HepG2 (cell line): ENCODE results near the gene FAAP100. TPM values are rescaled to one million over a fixed set of nuclear protein-coding genes. Genes with fewer than 3 reads are reported as not detected.

Experiments used
- GATAD1 ChIP-seq: IDR thresholded peaks from 2 replicates; pipeline ENCODE4 v1.6.1; 2016; ENCODE audit warnings: missing genetic modification reagents, missing compliant biosample characterization
- HNF1B ChIP-seq: sonication (generic); formaldehyde crosslinking; IDR thresholded peaks from 2 replicates; pipeline ENCODE4 v1.5.1; 2020; ENCODE audit warnings: mild to moderate bottlenecking, moderate library complexity, missing genetic modification reagents
- MAFG ChIP-seq: sonication (generic); formaldehyde crosslinking; IDR thresholded peaks from 2 replicates; pipeline ENCODE4 v1.5.1; 2020; ENCODE audit warnings: mild to moderate bottlenecking, missing genetic modification reagents
- MXD4 ChIP-seq: IDR thresholded peaks from 2 replicates; pipeline ENCODE4 v1.6.1; 2016; ENCODE audit warnings: mild to moderate bottlenecking, missing biosample characterization, missing genetic modification reagents
- NFKB2 ChIP-seq: sonication (generic); formaldehyde crosslinking; IDR thresholded peaks from 2 replicates; pipeline ENCODE4 v1.4.0; 2020; ENCODE audit warnings: missing genetic modification reagents, borderline replicate concordance
- SALL1 ChIP-seq: sonication (generic); formaldehyde crosslinking; IDR thresholded peaks from 2 replicates; pipeline ENCODE4 v1.8.0; 2022; ENCODE audit warnings: mild to moderate bottlenecking, missing genetic modification reagents
- SMYD3 ChIP-seq: sonication (generic); formaldehyde crosslinking; IDR thresholded peaks from 2 replicates; pipeline ENCODE4 v1.8.1; 2023; ENCODE audit warnings: mild to moderate bottlenecking, missing genetic modification reagents
- SOX6 ChIP-seq, 2 experiments: fragments of 450-650 bp in 1 of 2; sonication (generic) in 1 of 2; formaldehyde crosslinking in 1 of 2; IDR thresholded peaks; 2 replicates each; pipeline versions ENCODE4 v1.4.0 to v1.6.1; 2017 to 2020; ENCODE audit warnings: antibody characterized with exemption in 1 of 2, mild to moderate bottlenecking in 1 of 2, missing genetic modification reagents in 1 of 2
- SRSF4 ChIP-seq: fragments of 200-400 bp; formaldehyde crosslinking; IDR thresholded peaks from one replicate; pipeline ENCODE4 v1.6.1; 2018; ENCODE audit warnings: mild to moderate bottlenecking, low read depth, low read length, moderate library complexity; ENCODE audit not compliant: poor library complexity, severe bottlenecking
- TRIM22 ChIP-seq: fragments of 450-650 bp; IDR thresholded peaks from 2 replicates; pipeline ENCODE4 v1.6.1; 2017
- ZBTB2 ChIP-seq: sonication (generic); formaldehyde crosslinking; IDR thresholded peaks from 2 replicates; pipeline ENCODE4 v1.8.0; 2022; ENCODE audit warnings: low read depth, missing genetic modification reagents
- ZFY ChIP-seq: sonication (generic); formaldehyde crosslinking; IDR thresholded peaks from 2 replicates; pipeline ENCODE4 v1.4.0; 2020; ENCODE audit warnings: missing genetic modification reagents
- ZNF205 ChIP-seq: IDR thresholded peaks from 2 replicates; pipeline ENCODE4 v1.6.1; 2018; ENCODE audit warnings: missing biosample characterization, missing genetic modification reagents
- ZNF737 ChIP-seq: sonication (generic); formaldehyde crosslinking; IDR thresholded peaks from 2 replicates; pipeline ENCODE4 v1.5.0; 2020; ENCODE audit warnings: missing genetic modification reagents, mild to moderate bottlenecking, borderline replicate concordance
- polyA plus RNA-seq, 8 experiments: library from polyadenylated mRNA; depleted of rRNA in 3 of 8; stranded (reverse) in 7 of 8; unstranded in 1 of 8; fragments of >200 nt; fragmentation: Illumina TruSeq in 4 of 8; extraction: Trizol in 4 of 8; gene quantifications; 2 replicates each; pipeline versions ENCODE4 v1.2.1 to v1.2.3, GENCODE V29; 2011 to 2016; ENCODE audit warnings: low read depth in 4 of 8, missing spikeins in 1 of 8, mixed read lengths in 1 of 8; ENCODE audit not compliant: insufficient read depth in 1 of 8
- total RNA-seq, 5 experiments: library from RNA; depleted of rRNA; stranded (reverse); fragments of >200 nt; fragmentation: Illumina TruSeq; extraction: Trizol; gene quantifications; 2 replicates each; pipeline ENCODE4 v1.2.3, GENCODE V29; 2016; ENCODE audit warnings: low read depth in 1 of 5
- TF ChIP-seq, protein P1 (sequence below): sonication (generic); formaldehyde crosslinking; IDR thresholded peaks from 2 replicates; pipeline ENCODE4 v1.8.0; 2022; ENCODE audit warnings: mild to moderate bottlenecking, missing genetic modification reagents, borderline replicate concordance
- TF ChIP-seq, protein P2 (sequence below): sonication (generic); formaldehyde crosslinking; IDR thresholded peaks from 2 replicates; pipeline ENCODE4 v1.5.0; 2020; ENCODE audit warnings: mild to moderate bottlenecking, missing genetic modification reagents, borderline replicate concordance
- TF ChIP-seq, protein P3 (sequence below): sonication (generic); formaldehyde crosslinking; IDR thresholded peaks from 2 replicates; pipeline ENCODE4 v1.4.0; 2020; ENCODE audit warnings: missing genetic modification reagents; ENCODE audit errors: not compliant biosample characterization

FAAP100 gene
- total and polyA plus RNA-seq, 2 of the 13 experiments (the other 11 are each of a cell fraction or from before 2014, with no cell fraction given): 7.6 to 20.8 TPM

DNA sequence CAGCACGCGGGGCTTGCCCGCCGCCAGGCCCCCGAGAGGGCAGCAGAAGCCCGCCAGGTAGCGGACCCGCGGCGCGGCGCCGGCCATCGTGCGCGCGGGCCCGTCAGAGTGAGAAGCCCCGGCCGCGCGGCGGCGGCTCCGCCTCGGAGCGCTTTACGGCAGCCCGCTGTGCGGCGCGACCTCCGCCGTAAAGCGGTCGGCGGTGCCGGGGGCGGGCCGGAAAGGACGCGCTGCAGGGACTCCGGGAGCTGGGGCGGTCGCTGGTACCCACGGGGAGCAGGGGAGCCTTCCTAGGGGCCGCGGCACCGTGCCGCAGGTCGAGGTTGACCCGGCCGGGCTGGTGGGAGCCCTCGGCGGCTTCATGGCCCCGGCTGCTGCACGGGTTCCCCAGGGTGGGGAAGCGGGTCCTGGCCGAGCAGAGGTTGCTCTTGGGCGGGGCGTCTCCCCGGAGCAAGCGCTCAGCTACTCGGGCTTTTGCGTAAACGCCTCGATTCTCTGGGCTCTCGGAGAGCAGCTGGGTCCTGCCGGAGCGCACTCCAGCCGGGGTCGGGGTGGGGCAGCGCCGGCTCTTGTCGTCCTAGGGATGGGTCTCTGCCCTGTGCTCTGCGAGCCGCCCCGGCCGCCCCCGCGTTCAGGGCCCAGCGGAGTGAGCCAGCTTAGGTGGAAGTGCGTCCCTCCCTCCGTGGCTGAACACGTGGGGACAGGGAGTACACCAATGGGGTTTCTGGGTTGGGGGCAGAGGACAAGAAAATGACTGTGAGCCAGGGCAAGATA, at the start of gene FAAP100 (continued):
- TF ChIP-seq, protein P1, sequence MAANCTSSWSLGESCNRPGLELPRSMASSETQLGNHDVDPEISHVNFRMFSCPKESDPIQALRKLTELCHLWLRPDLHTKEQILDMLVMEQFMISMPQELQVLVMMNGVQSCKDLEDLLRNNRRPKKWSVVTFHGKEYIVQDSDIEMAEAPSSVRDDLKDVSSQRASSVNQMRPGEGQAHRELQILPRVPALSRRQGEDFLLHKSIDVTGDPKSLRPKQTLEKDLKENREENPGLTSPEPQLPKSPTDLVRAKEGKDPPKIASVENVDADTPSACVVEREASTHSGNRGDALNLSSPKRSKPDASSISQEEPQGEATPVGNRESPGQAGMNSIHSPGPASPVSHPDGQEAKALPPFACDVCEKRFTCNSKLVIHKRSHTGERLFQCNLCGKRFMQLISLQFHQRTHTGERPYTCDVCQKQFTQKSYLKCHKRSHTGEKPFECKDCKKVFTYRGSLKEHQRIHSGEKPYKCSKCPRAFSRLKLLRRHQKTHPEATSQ (CRISPR knock-in tag): no peak; the same call in 1 of the 2 replicates
- TF ChIP-seq HNF1B (CRISPR knock-in tag): no peak
- no peak for TF ChIP-seq ZNF205 (CRISPR knock-in tag)
- peak; percentile 59; the same call in 1 of the 2 replicates for TF ChIP-seq ZBTB2 (CRISPR knock-in tag)
- TF ChIP-seq, protein P2, sequence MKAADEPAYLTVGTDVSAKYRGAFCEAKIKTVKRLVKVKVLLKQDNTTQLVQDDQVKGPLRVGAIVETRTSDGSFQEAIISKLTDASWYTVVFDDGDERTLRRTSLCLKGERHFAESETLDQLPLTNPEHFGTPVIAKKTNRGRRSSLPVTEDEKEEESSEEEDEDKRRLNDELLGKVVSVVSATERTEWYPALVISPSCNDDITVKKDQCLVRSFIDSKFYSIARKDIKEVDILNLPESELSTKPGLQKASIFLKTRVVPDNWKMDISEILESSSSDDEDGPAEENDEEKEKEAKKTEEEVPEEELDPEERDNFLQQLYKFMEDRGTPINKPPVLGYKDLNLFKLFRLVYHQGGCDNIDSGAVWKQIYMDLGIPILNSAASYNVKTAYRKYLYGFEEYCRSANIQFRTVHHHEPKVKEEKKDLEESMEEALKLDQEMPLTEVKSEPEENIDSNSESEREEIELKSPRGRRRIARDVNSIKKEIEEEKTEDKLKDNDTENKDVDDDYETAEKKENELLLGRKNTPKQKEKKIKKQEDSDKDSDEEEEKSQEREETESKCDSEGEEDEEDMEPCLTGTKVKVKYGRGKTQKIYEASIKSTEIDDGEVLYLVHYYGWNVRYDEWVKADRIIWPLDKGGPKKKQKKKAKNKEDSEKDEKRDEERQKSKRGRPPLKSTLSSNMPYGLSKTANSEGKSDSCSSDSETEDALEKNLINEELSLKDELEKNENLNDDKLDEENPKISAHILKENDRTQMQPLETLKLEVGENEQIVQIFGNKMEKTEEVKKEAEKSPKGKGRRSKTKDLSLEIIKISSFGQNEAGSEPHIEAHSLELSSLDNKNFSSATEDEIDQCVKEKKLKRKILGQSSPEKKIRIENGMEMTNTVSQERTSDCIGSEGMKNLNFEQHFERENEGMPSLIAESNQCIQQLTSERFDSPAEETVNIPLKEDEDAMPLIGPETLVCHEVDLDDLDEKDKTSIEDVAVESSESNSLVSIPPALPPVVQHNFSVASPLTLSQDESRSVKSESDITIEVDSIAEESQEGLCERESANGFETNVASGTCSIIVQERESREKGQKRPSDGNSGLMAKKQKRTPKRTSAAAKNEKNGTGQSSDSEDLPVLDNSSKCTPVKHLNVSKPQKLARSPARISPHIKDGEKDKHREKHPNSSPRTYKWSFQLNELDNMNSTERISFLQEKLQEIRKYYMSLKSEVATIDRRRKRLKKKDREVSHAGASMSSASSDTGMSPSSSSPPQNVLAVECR (CRISPR knock-in tag): peak; percentile 94
- peak; percentile 91 for TF ChIP-seq GATAD1 (CRISPR knock-in tag)
- TF ChIP-seq NFKB2 (CRISPR knock-in tag): peak; percentile 54
- peak; percentile 94 for TF ChIP-seq MXD4 (CRISPR knock-in tag)
- no peak for TF ChIP-seq ZNF737 (CRISPR knock-in tag)
- no peak for TF ChIP-seq SOX6 (IDR thresholded peaks at IDR 0.05)
- TF ChIP-seq SOX6 (CRISPR knock-in tag; IDR thresholded peaks at IDR 0.05): peak; percentile 63
- peak; percentile 83; the same call in 1 of the 2 replicates for TF ChIP-seq SMYD3 (CRISPR knock-in tag)
- TF ChIP-seq, protein P3, sequence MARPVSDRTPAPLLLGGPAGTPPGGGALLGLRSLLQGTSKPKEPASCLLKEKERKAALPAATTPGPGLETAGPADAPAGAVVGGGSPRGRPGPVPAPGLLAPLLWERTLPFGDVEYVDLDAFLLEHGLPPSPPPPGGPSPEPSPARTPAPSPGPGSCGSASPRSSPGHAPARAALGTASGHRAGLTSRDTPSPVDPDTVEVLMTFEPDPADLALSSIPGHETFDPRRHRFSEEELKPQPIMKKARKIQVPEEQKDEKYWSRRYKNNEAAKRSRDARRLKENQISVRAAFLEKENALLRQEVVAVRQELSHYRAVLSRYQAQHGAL (CRISPR knock-in tag): no peak
- no peak for TF ChIP-seq TRIM22
- peak; percentile 92 for TF ChIP-seq ZFY (CRISPR knock-in tag)
- TF ChIP-seq SRSF4: no peak
- TF ChIP-seq MAFG: 0 out of 2 replicates have a peak, but pooled peaks have one; percentile 17
- TF ChIP-seq SALL1 (CRISPR knock-in tag): peak; percentile 7; the same call in 1 of the 2 replicates
